ENCODE measurements around the gene PCDH11X.
"Not testable (repeated sequence)": the region's sequence is repeated elsewhere in the genome, so short reads cannot be mapped to it uniquely, and the experiment has no call there.

PCDH11X gene

GRCh38 chrX:91779135-91779534, at the start of gene PCDH11X:
TSS of gene PCDH11X (plus strand) at chrX:91779375. CDS start at chrX:91835505, 56,130 bp downstream.
- DNase-seq (ENCODE audit: extremely low read depth in 1 of 2, low read depth in 1 of 2), result not testable (repeated sequence)

GRCh38 chrX:91747446-91747845, 31.7 kb upstream of the PCDH11X start:
- not testable (repeated sequence) for DNase-seq (ENCODE audit: extremely low read depth in 1 of 2, low read depth in 1 of 2)

GRCh38 chrX:91753022-91753421, 26.2 kb upstream of the PCDH11X start:
- DNase-seq (ENCODE audit: extremely low read depth in 1 of 2, low read depth in 1 of 2), result not testable (repeated sequence)

GRCh38 chrX:91770619-91771488, 8.3 kb upstream of the PCDH11X start:
- DNase-seq (ENCODE audit: extremely low read depth in 1 of 2, low read depth in 1 of 2), result not testable (repeated sequence)

GRCh38 chrX:91773943-91774342, 5.2 kb upstream of the PCDH11X start:
- DNase-seq (ENCODE audit: extremely low read depth in 1 of 2, low read depth in 1 of 2), result not testable (repeated sequence)

GRCh38 chrX:91780008-91780407, 833 bp downstream of the PCDH11X start:
- not testable (repeated sequence) for DNase-seq (ENCODE audit: extremely low read depth in 1 of 2, low read depth in 1 of 2)

- not testable (repeated sequence) for DNase-seq (ENCODE audit: extremely low read depth in 1 of 2, low read depth in 1 of 2)
These were observed 1.5 kb downstream of the PCDH11X start for GRCh38 chrX:91780698-91781097.

- not testable (repeated sequence) for DNase-seq (ENCODE audit: extremely low read depth in 1 of 2, low read depth in 1 of 2)
These were observed 2.6 kb downstream of the PCDH11X start for GRCh38 chrX:91781553-91782298.

GRCh38 chrX:91782825-91783224, 3.6 kb downstream of the PCDH11X start:
- DNase-seq (ENCODE audit: extremely low read depth in 1 of 2, low read depth in 1 of 2), result not testable (repeated sequence)

GRCh38 chrX:91817537-91817936, 38.4 kb downstream of the PCDH11X start:
- DNase-seq (ENCODE audit: extremely low read depth in 1 of 2, low read depth in 1 of 2), result not testable (repeated sequence)

GRCh38 chrX:91825321-91825720, 46.1 kb downstream of the PCDH11X start:
- not testable (repeated sequence) for DNase-seq (ENCODE audit: extremely low read depth in 1 of 2, low read depth in 1 of 2)
